ENCODE data around the gene ATXN2.

ATXN2 gene

GRCh38 chr12:111451649-111452129 lies 147.4 kb downstream of the ATXN2 start:
- no peak for DNase-seq (ENCODE audit: low read depth)

GRCh38 chr12:111451232-111451631 lies 147.9 kb downstream of the ATXN2 start:
- DNase-seq (ENCODE audit: low read depth): no peak

- no peak for DNase-seq (ENCODE audit: low read depth)
Observed at GRCh38 chr12:111450676-111451075, 148.4 kb downstream of the ATXN2 start.

- no peak for DNase-seq (ENCODE audit: low read depth)
Observed at GRCh38 chr12:111448846-111449790, 150.0 kb downstream of the ATXN2 start.

GRCh38 chr12:111448266-111448830 lies 150.8 kb downstream of the ATXN2 start:
- no peak for DNase-seq (ENCODE audit: low read depth)

GRCh38 chr12:111447571-111448265 lies 151.4 kb downstream of the ATXN2 start:
- no peak for DNase-seq (ENCODE audit: low read depth)

GRCh38 chr12:111446631-111447570 lies 152.2 kb downstream of the ATXN2 start:
- no peak for DNase-seq (ENCODE audit: low read depth)

GRCh38 chr12:111445726-111446581 lies 153.2 kb downstream of the ATXN2 start:
- no peak for DNase-seq (ENCODE audit: low read depth)

- no peak for DNase-seq (ENCODE audit: low read depth)
Observed at GRCh38 chr12:111444925-111445725, 154.0 kb downstream of the ATXN2 start.

- no peak for DNase-seq (ENCODE audit: low read depth)
Observed at GRCh38 chr12:111444314-111444924, 154.7 kb downstream of the ATXN2 start.

- no peak for DNase-seq (ENCODE audit: low read depth)
Observed at GRCh38 chr12:111443586-111443985, 155.5 kb downstream of the ATXN2 start.

GRCh38 chr12:111443086-111443485 lies 156.0 kb downstream of the ATXN2 start:
- no peak for DNase-seq (ENCODE audit: low read depth)

- no peak for DNase-seq (ENCODE audit: low read depth)
Observed at GRCh38 chr12:111442301-111443045, 156.6 kb downstream of the ATXN2 start.

GRCh38 chr12:111441107-111441928 lies 157.8 kb downstream of the ATXN2 start:
- no peak for DNase-seq (ENCODE audit: low read depth)

- DNase-seq (ENCODE audit: low read depth): no peak
Observed at GRCh38 chr12:111440631-111441030, 158.5 kb downstream of the ATXN2 start.

GRCh38 chr12:111440152-111440551 lies 159.0 kb downstream of the ATXN2 start:
- DNase-seq (ENCODE audit: low read depth): no peak

GRCh38 chr12:111439657-111440151 lies 159.4 kb downstream of the ATXN2 start:
- no peak for DNase-seq (ENCODE audit: low read depth)
